Colonic mucosa (tissue), 4 donors: ENCODE data around the gene ATE1. TPM values are rescaled to one million over a fixed set of nuclear protein-coding genes. Genes with fewer than 3 reads are reported as not detected.
"Not testable (repeated sequence)": the region's sequence is repeated elsewhere in the genome, so short reads cannot be mapped to it uniquely, and the experiment has no call there.

Source experiments
- DNase-seq: peaks from one replicate; pipeline ENCODE4 v3.0.0-alpha.2; 2020
- H3K27ac ChIP-seq: fragments of 200-600 bp; one replicate; pipeline ENCODE4 v1.8.0; 2021
- H3K27me3 ChIP-seq: fragments of 200-600 bp; one replicate; pipeline ENCODE4 v1.8.0; 2021
- H3K36me3 ChIP-seq: fragments of 200-600 bp; one replicate; pipeline ENCODE4 v1.8.0; 2021
- H3K4me1 ChIP-seq: fragments of 200-600 bp; one replicate; pipeline ENCODE4 v1.8.0; 2021; ENCODE audit warnings: mild to moderate bottlenecking
- H3K4me3 ChIP-seq: fragments of 200-600 bp; one replicate; pipeline ENCODE4 v1.8.0; 2021
- H3K9ac ChIP-seq, 2 donors: one replicate each; pipeline ENCODE4 v1.7.0; 2013; ENCODE audit warnings: control low read depth in 2 of 2, low read depth in 2 of 2, low read length in 2 of 2
- H3K9me3 ChIP-seq: fragments of 200-600 bp; one replicate; pipeline ENCODE4 v1.8.0; 2021
- intact Hi-C: fragments of 100-400 bp; cut with DNase I; formaldehyde crosslinking; loops from one replicate; pipeline ENCODE4 v1.14.1; 2022
- total RNA-seq, 2 donors: library from RNA; stranded (reverse); fragmentation: NEBNext Ultra II Directional in 1 of 2; extraction: Animal tissue kit (Norgen Biotek cat#: 25700) in 1 of 2; gene quantifications; one replicate each; pipeline ENCODE4 v1.2.1, GENCODE V29; 2021
- TF ChIP-seq, protein P1 (sequence below): fragments of 200-600 bp; IDR thresholded peaks from one replicate; pipeline ENCODE4 v1.8.0; 2022; ENCODE audit warnings: antibody characterized with exemption, mild to moderate bottlenecking
- donor health status: healthy.
- donor health status: DM: no; HTN: no; CAD: no.
- donor health status: DM: no; HTN: no; CAD: no.

The ATE1 gene
- total RNA-seq, 2 donors from 2014 or later, result 32.9 to 78.0 TPM

DNA sequence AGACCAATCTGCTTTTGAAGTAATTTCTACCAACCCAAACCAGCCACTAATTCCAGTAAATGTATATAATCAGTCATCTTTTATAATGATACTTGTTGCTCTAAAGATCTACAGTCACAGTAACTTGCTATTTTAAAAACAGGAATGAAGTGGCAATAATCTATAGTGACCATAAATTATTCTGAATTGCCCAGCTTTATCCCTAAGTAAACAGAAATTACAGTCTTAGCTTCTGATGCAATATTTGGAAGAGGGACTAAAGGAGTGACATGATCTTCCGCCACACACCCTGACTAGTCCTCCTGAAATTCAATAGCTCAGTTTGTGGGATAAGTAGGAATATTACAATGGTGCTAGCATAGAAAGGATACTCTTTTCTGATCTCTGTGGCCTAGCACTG, 96.1 kb downstream of the ATE1 start:
- DNase-seq, result no peak
- TF ChIP-seq, protein P1, sequence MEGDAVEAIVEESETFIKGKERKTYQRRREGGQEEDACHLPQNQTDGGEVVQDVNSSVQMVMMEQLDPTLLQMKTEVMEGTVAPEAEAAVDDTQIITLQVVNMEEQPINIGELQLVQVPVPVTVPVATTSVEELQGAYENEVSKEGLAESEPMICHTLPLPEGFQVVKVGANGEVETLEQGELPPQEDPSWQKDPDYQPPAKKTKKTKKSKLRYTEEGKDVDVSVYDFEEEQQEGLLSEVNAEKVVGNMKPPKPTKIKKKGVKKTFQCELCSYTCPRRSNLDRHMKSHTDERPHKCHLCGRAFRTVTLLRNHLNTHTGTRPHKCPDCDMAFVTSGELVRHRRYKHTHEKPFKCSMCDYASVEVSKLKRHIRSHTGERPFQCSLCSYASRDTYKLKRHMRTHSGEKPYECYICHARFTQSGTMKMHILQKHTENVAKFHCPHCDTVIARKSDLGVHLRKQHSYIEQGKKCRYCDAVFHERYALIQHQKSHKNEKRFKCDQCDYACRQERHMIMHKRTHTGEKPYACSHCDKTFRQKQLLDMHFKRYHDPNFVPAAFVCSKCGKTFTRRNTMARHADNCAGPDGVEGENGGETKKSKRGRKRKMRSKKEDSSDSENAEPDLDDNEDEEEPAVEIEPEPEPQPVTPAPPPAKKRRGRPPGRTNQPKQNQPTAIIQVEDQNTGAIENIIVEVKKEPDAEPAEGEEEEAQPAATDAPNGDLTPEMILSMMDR, result no peak
- no peaks in the 10 kb centered on the region for H3K4me1 ChIP-seq

DNA sequence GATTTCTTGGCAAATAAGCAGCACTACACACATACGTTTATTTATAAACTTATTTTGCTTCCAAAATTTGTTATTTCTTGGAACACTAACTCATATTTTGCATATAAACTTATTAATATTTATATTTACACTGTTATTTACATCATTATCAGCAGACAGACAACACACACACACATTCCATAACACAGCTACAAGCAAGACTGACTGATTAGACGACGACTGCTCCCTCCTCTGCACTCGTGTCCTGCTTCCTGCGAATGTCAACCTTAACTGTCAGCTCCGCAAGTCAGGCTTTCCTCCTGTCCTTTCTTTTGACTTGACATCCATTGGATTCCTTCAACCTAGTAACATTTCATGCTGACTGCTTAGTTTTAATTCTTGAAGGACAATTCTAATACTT, 96.6 kb downstream of the ATE1 start:
- Histone ChIP-seq H3K4me1 (no peaks in the 10 kb centered on the region), H3K9me3 (no peaks in the 10 kb centered on the region), H3K4me3 (no peak overlapping the region), H3K27me3 (no peaks in the 10 kb centered on the region), H3K9ac (no peak overlapping the region), H3K36me3 (peaks cover 6% of the 10 kb centered on the region), H3K27ac (no peak overlapping the region)
- intact Hi-C loops, result no loop called here
- TF ChIP-seq, protein P1, result no peak
- DNase-seq, result no peak

More for the DNA sequence above, 96.1 kb downstream of the ATE1 start:
- no peak overlapping the region for H3K4me3 ChIP-seq
- no peaks in the 10 kb centered on the region for H3K27me3 ChIP-seq
- no peak overlapping the region for H3K9ac ChIP-seq
- no peaks in the 10 kb centered on the region for H3K9me3 ChIP-seq
- intact Hi-C loops, result no loop called here
- H3K36me3 ChIP-seq, result peaks cover 6% of the 10 kb centered on the region
- H3K27ac ChIP-seq, result no peak overlapping the region

DNA sequence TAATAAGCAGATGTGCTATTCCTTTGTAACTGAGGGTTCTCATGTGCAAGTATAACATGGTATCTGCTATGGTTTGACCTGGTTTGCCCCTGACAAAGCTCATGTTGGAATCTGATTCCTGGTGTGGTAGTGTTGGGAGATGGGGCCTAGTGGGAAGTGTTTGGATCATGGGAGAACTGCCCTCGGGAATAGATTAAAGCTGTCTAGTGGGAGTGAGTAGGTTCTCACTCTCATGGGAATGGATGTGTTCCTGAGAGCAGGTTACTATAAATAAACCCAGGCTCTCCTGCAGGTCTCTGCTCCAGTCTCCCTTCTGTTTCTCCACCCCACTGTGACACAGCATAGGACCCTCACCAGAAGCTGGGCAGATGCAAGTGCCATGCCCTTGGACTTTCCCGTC, 97.7 kb downstream of the ATE1 start:
- intact Hi-C loops, result no loop called here
- no peaks in the 10 kb centered on the region for H3K4me1 ChIP-seq
- H3K27ac ChIP-seq, result no peak overlapping the region
- peaks cover 6% of the 10 kb centered on the region for H3K36me3 ChIP-seq
- H3K9ac ChIP-seq, result no peak overlapping the region
- no peak for DNase-seq
- TF ChIP-seq, protein P1, result no peak
- no peaks in the 10 kb centered on the region for H3K9me3 ChIP-seq
- no peak overlapping the region for H3K4me3 ChIP-seq
- H3K27me3 ChIP-seq, result no peaks in the 10 kb centered on the region

DNA sequence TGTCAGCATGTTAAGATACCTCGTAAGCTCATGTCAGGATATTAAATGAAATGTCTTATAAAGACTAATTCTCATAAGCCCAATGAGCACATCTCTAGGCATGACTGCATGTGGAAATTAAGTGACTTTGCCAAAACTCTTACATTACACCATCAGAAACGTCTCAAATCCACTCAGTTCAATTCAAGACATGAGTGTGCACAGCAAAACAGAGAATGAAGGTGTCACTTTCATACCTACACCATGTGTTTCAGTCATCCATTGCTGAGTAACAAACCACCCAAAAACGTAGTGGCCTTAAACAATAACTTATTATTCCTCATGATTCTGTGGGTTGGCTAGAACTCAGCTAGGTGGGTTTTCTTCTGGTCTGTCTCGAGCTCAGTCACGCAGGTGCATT, 99.8 kb downstream of the ATE1 start:
- no peak overlapping the region for H3K9ac ChIP-seq
- H3K9me3 ChIP-seq, result no peaks in the 10 kb centered on the region
- H3K27ac ChIP-seq, result no peak overlapping the region
- TF ChIP-seq, protein P1, result no peak
- intact Hi-C loops, result no loop called here
- H3K4me3 ChIP-seq, result no peak overlapping the region
- no peaks in the 10 kb centered on the region for H3K27me3 ChIP-seq
- DNase-seq, result no peak
- H3K36me3 ChIP-seq, result no peaks in the 10 kb centered on the region
- no peaks in the 10 kb centered on the region for H3K4me1 ChIP-seq

DNA sequence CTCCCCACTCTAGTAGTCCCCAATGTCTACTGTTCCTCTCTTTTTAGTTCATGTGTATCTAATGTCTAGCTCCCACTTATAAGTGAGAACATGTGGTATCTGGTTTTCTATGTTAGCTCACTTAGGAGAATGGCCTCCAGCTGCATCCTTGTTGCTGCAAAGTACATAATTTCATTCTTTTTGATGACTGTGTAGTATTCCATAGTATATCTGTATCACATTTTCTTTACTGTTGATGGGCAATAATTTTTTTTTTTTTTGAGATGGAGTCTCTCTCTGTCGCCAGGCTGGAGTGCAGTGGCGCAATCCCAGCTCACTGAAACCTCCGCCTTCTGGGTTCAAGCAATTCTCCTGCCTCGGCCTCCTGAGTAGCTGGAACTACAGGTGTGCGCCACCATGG, 101.1 kb downstream of the ATE1 start:
- H3K4me3 ChIP-seq, H3K27me3 ChIP-seq, H3K36me3 ChIP-seq, H3K9me3 ChIP-seq, H3K4me1 ChIP-seq, DNase-seq, H3K27ac ChIP-seq, H3K9ac ChIP-seq, intact Hi-C loops: not testable (repeated sequence)

DNA sequence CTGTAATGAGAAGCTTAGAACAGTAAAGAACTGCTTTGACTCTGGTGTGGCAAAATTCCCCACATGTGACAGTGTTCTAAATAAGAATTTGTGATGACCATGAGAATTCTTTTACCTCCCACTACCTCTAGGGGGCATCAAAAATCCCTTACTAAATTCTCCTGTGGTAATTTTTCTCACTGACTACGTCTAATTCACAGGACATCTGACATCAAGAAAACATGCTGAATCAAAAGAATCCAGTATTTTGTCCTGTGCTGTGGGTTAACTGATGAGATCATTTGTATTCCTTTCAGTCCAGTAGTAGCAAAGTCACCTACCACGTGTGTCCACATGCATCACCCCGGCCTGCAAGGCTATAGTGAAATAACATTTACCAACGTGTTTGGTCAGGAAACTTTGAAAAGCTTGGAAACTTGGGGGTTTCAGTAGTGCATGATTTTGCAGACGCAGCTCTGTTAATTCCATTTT, 103.8 kb downstream of the ATE1 start:
- DNase-seq, result no peak
- no peaks in the 10 kb centered on the region for H3K27me3 ChIP-seq
- no peak overlapping the region for H3K27ac ChIP-seq
- TF ChIP-seq, protein P1, result peak; percentile 65
- H3K36me3 ChIP-seq, result no peaks in the 10 kb centered on the region
- intact Hi-C loops, result no loop called here
- no peaks in the 10 kb centered on the region for H3K4me1 ChIP-seq
- H3K4me3 ChIP-seq, result no peak overlapping the region
- no peaks in the 10 kb centered on the region for H3K9me3 ChIP-seq
- no peak overlapping the region for H3K9ac ChIP-seq
